ENCODE results near the gene ZNF790. TPM values are rescaled to one million over a fixed set of nuclear protein-coding genes. Genes with fewer than 3 reads are reported as not detected.

ZNF790 gene
- total RNA-seq, 1 donor: 10.4 TPM

GRCh38 chr19:36847968-36848367, 9.8 kb upstream of the ZNF790 start:
- no peak for DNase-seq (ENCODE audit: low read depth)
- TF ChIP-seq CTCF (IDR thresholded peaks at IDR 0.05; ENCODE audit: insufficient read depth, low read depth, low read length): no peak
- H3K4me3 ChIP-seq (ENCODE audit: low read depth, low read length): no peak overlapping the region

DNA sequence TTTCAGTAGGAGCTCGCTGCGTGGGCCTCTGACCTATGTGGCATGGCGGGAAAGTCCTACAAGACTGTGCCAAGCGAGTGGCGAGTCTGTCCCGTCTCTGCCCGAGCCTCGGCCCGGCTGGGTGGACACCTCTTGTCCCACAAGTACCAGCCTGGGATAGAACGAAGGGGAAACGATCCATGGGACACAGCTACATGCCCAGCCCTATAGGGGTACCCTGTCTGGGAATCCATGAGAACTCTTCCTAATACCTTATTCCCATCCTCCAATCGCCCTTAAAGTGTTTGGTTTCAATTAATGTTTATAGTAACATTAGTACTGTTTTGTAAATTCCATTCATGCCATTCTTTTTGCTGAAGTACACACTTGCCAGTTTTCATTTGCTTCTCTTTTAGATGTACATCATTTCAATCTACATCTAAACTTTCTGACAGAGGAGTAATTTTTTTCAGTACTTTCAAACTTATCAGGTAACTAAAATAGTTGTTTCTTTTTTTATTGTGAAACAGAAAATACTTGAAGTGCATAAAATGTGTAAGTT, 667 bp upstream of the ZNF790 start:
- peak overlapping the region; percentile 88 for H3K4me3 ChIP-seq (ENCODE audit: low read depth, low read length)
- peak; percentile 11 for DNase-seq (ENCODE audit: low read depth)
- TF ChIP-seq CTCF (IDR thresholded peaks at IDR 0.05; ENCODE audit: insufficient read depth, low read depth, low read length): no peak

- H3K4me3 ChIP-seq (ENCODE audit: low read depth, low read length): peak overlapping the region; percentile 88
- no peak for DNase-seq (ENCODE audit: low read depth)
- TF ChIP-seq CTCF (IDR thresholded peaks at IDR 0.05; ENCODE audit: insufficient read depth, low read depth, low read length): no peak
These were observed 846 bp downstream of the ZNF790 start for GRCh38 chr19:36837176-36837905.

GRCh38 chr19:36833430-36833829, 4.8 kb downstream of the ZNF790 start:
- DNase-seq (ENCODE audit: low read depth): no peak
- no peak overlapping the region for H3K4me3 ChIP-seq (ENCODE audit: low read depth, low read length)
- no peak for TF ChIP-seq CTCF (IDR thresholded peaks at IDR 0.05; ENCODE audit: insufficient read depth, low read depth, low read length)

GRCh38 chr19:36821758-36822157, 16.4 kb downstream of the ZNF790 start:
- TF ChIP-seq CTCF (IDR thresholded peaks at IDR 0.05; ENCODE audit: insufficient read depth, low read depth, low read length): no peak
- DNase-seq (ENCODE audit: low read depth): no peak
- no peak overlapping the region for H3K4me3 ChIP-seq (ENCODE audit: low read depth, low read length)

- no peak for DNase-seq (ENCODE audit: low read depth)
- TF ChIP-seq CTCF (IDR thresholded peaks at IDR 0.05; ENCODE audit: insufficient read depth, low read depth, low read length): no peak
- no peak overlapping the region for H3K4me3 ChIP-seq (ENCODE audit: low read depth, low read length)
These were observed 19.0 kb downstream of the ZNF790 start for GRCh38 chr19:36819130-36819630.
